HG02678 (cell line): ENCODE measurements around the gene CPEB2.

ENCODE experiments used
- ATAC-seq: cut with Tn5 transposase; IDR thresholded peaks from one replicate; pipeline ENCODE4 v1.9.1; 2021; ENCODE audit warnings: mild to moderate bottlenecking, moderate library complexity; ENCODE audit not compliant: unreplicated experiment

Gene CPEB2

GRCh38 chr4:15001869-15002658, at the start of gene CPEB2:
TSS of gene CPEB2 (plus strand) at chr4:15002481. CDS start at chr4:15002674, 193 bp downstream.
- ATAC-seq = peak; percentile 61

DNA sequence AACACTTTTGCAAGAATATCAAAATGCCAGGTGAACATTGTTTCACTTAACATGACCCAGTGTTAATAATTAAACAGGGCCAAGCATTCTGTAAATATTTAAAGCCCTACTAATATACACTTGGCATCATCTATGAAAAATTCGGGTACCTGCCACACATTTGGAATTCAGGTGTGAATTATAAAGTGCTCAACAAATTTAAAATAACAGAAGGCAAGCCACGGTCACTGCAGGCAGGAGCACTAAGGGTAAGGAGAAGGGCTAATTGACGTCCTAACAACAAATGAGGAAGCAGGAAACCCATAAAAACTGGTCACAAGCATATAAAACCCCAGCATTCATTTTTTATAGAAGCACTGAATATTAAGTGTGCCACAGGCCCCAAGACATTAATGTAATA, 43.8 kb upstream of the CPEB2 start:
- ATAC-seq = no peak

DNA sequence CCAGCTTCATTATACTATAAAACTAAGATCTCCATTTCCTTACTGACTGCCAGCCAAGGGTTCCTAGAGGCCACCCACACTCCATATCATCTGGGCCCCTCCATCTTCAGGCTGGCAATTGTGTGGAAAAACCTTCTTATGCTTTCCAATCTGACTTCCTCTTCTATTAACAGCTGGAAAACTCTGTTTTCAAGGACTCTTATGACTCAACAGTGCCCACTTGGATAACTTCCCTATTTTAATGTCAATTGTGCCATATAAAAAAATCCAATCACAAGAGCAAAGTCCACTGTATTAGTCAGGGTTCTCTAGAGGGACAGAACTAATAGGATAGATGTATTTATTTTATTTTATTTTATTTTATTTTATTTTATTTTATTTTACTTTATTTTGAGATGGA, 41.0 kb upstream of the CPEB2 start:
- no peak for ATAC-seq

DNA sequence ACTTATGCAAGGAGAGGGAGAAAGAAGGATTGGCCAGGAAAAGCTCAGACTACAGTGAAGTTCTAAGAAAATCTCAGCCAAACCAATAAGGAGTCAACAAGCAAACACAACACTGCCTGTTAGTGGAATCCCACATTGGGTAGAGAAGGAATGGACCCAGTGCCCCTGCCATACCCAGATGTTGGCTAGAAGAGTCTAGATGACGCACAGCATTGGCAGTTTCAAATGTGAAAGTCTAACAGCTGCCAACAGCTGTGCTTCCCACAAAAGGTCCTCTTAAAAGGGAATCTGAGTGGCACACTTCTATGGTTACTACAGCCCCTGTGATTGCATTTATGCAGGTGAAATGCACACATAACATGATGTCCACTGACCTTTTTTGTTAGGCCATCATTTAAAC, 37.2 kb upstream of the CPEB2 start:
- ATAC-seq = no peak

DNA sequence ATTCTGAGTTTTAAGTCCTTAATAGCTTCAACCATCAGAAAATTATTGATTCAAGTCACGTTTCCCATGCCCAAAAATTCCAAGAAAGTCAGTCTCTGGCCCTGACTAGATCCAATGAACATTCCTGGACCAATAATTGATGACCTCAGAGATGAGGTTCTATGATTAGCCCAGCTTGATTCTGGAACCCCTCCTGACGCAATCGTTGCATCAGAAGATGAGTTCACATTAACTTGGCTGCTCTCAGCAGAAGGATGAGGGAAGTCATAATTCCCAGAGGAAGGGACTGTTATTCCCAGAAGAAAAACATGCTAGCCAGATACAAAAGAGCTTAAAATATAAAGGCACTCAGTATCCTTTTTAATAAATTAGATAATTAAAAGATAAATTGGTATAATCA, 34.3 kb upstream of the CPEB2 start:
- no peak for ATAC-seq

DNA sequence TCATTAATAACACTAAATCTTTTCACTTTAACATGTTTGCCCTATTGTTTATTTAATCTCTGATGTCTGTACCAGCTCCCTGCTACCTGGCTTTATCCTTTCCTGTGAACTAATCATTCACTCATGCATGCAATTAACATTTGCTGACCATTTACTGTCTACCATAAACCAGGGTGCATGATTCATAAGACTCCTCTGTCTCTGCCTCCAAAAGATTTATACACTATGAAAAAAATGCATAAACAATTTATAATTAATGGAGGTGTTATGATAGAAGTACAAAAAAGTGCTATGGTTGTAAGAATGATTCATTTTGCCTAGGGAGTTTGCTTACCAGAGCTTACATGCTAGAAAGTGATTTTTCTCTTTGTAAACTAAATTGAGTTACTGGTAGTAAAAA, 24.5 kb upstream of the CPEB2 start:
- ATAC-seq = no peak

DNA sequence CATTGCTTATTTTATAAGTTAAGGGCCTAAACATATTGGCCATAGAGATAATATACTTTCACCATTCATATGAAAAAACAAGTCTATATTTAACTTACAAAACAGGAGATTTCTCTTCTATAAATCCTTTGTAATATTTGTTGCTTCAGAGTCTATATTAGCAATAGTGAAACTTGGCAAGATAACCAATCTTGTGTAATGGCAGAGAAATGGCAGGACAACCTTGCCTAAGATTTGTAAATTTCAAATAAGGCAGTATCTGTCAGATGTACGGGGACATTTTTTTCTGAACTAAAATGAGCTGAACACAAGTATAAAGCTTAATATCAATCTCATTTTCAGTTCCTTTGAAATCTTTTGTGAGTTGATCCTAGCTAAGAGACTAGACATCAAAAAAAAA, 17.8 kb upstream of the CPEB2 start:
- ATAC-seq = no peak

DNA sequence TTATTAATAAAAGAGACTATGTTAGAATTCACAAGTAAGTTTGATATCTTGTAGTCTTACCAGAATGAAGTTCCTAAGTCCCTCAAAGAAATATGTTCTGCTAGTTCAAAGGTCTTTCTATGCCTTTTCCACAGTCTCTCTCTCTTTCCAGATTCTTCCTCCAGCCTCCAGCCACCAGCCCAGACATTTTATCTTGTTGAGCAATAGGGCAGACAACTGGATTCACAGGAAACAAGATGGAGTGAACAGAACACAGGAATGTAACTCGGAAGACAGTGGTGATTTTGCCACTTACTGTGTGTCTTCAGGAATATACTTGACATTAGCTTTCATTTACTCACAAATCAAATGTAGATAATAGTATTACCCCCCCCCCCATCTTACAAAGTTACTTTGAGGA, 17.1 kb upstream of the CPEB2 start:
- ATAC-seq = no peak

- no peak for ATAC-seq
Measured at GRCh38 chr4:14985843-14986242, 16.4 kb upstream of the CPEB2 start.

- ATAC-seq = no peak
Measured at GRCh38 chr4:14987054-14987453, 15.2 kb upstream of the CPEB2 start.

DNA sequence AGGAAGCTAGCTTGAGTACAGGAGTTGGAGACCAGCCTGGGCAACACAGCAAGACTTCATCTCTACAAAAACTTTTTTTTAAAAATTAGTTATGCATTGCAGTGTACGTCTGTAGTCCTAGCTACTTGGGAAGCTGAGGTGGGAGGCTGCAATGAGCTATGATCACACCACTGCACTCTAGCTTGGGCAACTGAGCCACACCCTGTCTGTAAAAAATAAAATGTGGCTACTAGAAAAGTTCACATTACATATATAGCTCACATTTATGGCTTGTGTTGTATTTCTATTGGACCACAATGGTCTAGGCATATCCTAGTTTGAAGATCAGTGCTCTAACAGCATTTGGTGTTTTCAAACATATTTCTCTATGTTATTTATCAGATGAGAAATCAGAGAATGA, 11.8 kb upstream of the CPEB2 start:
- no peak for ATAC-seq

DNA sequence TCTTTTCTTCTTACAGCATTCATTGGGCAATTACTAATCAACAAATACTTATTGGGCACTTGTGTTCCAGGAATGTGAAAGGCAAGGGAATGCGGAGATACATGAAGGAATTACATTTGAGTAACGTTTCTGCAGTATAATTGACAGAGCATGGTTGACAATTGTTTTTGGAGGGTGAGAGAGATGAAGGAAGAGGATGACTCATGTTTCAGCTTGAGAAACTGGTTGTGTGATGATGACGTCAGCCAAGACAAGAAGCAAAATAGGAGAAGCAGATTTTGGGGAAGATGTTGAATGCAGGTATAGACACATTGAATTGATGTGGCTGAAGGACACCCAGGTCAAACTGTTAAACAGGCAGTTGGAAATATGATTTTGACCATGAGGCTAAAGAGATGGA, 8.0 kb upstream of the CPEB2 start:
- no peak for ATAC-seq

DNA sequence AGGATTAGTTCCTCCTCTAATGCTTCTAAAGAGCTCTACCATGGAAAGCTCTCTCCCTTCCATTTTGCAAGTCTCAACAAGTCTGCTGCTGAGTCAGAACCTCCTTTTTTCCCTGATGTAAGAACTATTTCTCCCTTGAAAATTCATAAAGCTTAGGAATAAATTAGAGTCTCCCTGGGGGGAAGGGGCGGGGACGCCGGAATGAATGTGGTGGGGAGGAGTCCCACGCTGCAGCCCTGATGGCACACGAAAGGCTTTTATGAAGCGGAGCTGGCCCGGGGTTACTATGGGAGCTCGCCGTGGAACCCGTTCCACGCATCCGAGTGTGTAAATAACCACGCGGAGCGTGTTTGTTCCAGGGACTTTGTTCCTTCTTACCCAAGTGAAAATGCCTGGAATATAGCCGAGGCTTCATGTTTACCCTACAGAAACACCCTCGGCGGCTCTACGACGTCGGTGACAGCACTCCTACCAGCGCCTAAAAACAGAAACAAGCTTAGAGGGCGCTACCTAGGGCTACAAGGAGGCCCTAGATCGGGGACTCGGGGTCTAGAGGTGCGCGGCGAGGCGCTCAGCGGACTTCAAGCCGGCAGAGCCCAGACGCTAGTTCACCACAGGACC, 923 bp upstream of the CPEB2 start:
- ATAC-seq = peak; percentile 16

DNA sequence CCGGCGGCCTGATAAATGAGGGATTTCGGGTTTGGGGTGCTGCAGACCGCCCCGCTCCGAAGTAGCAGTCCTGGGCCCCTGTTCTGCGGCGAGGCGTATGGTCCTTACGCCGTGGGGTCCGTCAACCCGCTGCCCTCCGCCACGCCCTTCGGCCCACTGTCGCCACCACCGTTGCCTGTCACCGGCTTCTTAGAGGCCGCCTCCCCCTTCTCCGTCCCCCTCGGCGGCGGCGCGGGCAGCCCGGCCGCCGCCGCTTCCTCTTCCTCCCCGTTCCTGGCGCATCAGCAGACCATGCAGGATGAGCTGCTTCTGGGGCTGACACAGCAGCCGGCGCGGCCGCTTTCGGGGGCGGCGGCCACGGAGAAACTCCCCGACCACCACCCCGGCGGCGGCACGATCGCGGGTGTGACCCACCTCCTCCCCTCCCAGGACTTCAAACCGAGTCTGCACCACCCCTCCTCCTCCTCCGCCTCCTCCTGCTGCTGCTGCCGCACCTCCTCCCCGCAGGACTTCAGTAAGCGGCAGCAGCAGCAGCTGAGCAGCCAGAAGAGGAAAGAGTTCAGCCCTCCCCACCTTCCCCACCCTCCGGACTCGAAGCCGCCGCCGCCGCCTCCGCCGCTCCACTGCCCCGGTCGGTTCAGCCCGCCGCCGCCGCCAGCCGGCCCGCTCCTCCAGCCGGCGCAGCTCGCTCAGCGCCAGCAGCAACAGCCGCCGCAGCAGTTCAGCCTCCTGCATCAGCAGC, 549 bp downstream of the CPEB2 start:
- peak; percentile 23 for ATAC-seq

GRCh38 chr4:15003401-15003890, 1.2 kb downstream of the CPEB2 start:
- ATAC-seq = peak; percentile 12

GRCh38 chr4:15003891-15004738, 1.8 kb downstream of the CPEB2 start:
- peak; percentile 3 for ATAC-seq

- peak; percentile 5 for ATAC-seq
Measured at GRCh38 chr4:15004739-15005301, 2.5 kb downstream of the CPEB2 start.

- ATAC-seq = no peak
Measured at GRCh38 chr4:15005474-15006115, 3.3 kb downstream of the CPEB2 start.

DNA sequence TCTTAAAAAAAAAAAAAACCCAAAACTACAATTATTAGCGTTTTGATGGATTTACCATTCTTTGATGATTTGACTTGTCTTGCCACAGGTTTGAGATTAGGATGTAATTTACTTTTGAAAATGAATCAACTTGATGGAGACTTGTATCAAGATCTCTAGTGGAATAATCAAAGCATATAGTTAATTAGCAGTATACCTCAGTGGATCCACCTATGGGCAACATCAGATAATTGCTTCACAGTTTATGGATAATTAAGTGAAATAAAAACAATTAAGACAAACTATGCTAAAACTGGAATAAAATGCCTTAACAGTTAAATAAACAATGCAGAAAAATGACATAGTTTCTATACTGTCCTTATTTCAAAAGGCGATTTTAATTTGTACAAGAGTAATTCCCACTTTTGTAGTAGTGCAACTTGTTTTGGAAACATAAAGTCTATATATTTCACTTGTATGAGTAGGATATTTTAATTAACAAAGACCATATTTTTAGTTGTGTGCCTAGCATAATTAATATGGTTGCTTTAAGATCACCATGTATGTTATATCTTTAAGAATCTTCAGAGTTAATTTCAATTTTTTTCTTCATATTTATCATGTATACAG, 4.2 kb downstream of the CPEB2 start:
- ATAC-seq = no peak

- no peak for ATAC-seq
Measured at GRCh38 chr4:15007201-15007600, 4.9 kb downstream of the CPEB2 start.
